H1 (cell line): Measurements from ENCODE around the gene FKBP10.

ENCODE experiments used
- CTCF ChIP-seq, 3 experiments: IDR thresholded peaks; 1 replicate in 2 of 3; 2 replicates in 1 of 3; pipeline versions ENCODE4 v1.5.1 to v1.6.1; 2011; ENCODE audit warnings: low read length in 3 of 3, mild to moderate bottlenecking in 3 of 3, inconsistent platforms in 2 of 3, low read depth in 1 of 3, moderate library complexity in 1 of 3; ENCODE audit not compliant: insufficient read depth in 1 of 3; ENCODE audit errors: control extremely low read depth in 1 of 3
- POLR2AphosphoS5 ChIP-seq: IDR thresholded peaks from 2 replicates; pipeline ENCODE4 v1.6.1; 2011; ENCODE audit warnings: low read depth, low read length

GRCh38 chr17:41785859-41786226 lies 27.0 kb upstream of the FKBP10 start:
- TF ChIP-seq CTCF (IDR thresholded peaks at IDR 0.05; ENCODE audit: control extremely low read depth in 1 of 3, insufficient read depth in 1 of 3, low read depth in 1 of 3, low read length in 3 of 3) (peak in 1 of 3 experiments; percentile 12; a peak in 1 of 4 replicates), POLR2AphosphoS5 (no peak)
